Caco-2 (cell line): Measurements from ENCODE around the gene CC2D2A. TPM values are rescaled to one million over a fixed set of nuclear protein-coding genes. Genes with fewer than 3 reads are reported as not detected.

Experiments used
- BruUV-seq: library from RNA; stranded (reverse); fragments of 400-500 nt; replicated peaks from 2 replicates; lab custom pipeline; 2021; lab: Mats Ljungman, UMichigan
- CTCF ChIA-PET: fragments of 300-600 bp; sonication (Branson Sonifier 250); formaldehyde crosslinking; loops from one replicate; lab custom pipeline; 2022; ENCODE audit warnings: antibody characterized with exemption; lab: Charles Lee
- POLR2A ChIA-PET: fragments of 300-600 bp; sonication (Branson Sonifier 250); formaldehyde crosslinking; loops from one replicate; lab custom pipeline; 2022; ENCODE audit warnings: antibody characterized with exemption; lab: Charles Lee
- DNase-seq, 2 experiments: peaks; one replicate each; pipeline versions ENCODE4 v3.0.0 to v3.0.0-alpha.2; 2020 to 2022
- H3K27me3 ChIP-seq: replicated peaks from 2 replicates; pipeline ENCODE4 v1.6.0; 2011; ENCODE audit warnings: low read length; ENCODE audit not compliant: control insufficient read depth, insufficient read depth
- H3K36me3 ChIP-seq: 2 replicates; pipeline ENCODE4 v1.5.1; 2011; ENCODE audit warnings: low read length; ENCODE audit not compliant: control insufficient read depth, insufficient read depth
- H3K4me1 ChIP-seq: fragments of 250-450 bp; sonication (Bioruptor Pico); 2 replicates; pipeline ENCODE4 v1.5.1; 2020; ENCODE audit warnings: mild to moderate bottlenecking
- H3K4me3 ChIP-seq: 2 replicates; pipeline ENCODE4 v1.5.1; 2011; ENCODE audit warnings: low read depth, mild to moderate bottlenecking, control low read depth, low read length
- H3K9me3 ChIP-seq: fragments of 250-450 bp; sonication (Bioruptor Pico); 2 replicates; pipeline ENCODE4 v1.5.1; 2020; ENCODE audit warnings: mild to moderate bottlenecking, moderate library complexity
- H3K27ac Mint-ChIP-seq: one replicate; pipeline ENCODE4 v1.8.0; 2022; ENCODE audit warnings: mixed read lengths; ENCODE audit not compliant: unreplicated experiment
- H3K27me3 Mint-ChIP-seq: one replicate; pipeline ENCODE4 v1.8.0; 2022; ENCODE audit warnings: mixed read lengths; ENCODE audit not compliant: insufficient read depth, unreplicated experiment
- H3K36me3 Mint-ChIP-seq: one replicate; pipeline ENCODE4 v1.8.0; 2022; ENCODE audit warnings: mild to moderate bottlenecking, mixed read lengths; ENCODE audit not compliant: insufficient read depth, unreplicated experiment
- H3K4me1 Mint-ChIP-seq: one replicate; pipeline ENCODE4 v1.8.0; 2022; ENCODE audit warnings: low read depth, mixed read lengths; ENCODE audit not compliant: unreplicated experiment
- H3K4me3 Mint-ChIP-seq: one replicate; pipeline ENCODE4 v1.8.0; 2022; ENCODE audit warnings: mild to moderate bottlenecking, moderate library complexity, mixed read lengths; ENCODE audit not compliant: unreplicated experiment
- H3K9me3 Mint-ChIP-seq: one replicate; pipeline ENCODE4 v1.8.0; 2022; ENCODE audit warnings: mixed read lengths; ENCODE audit not compliant: unreplicated experiment
- CTCF ChIP-seq, 2 experiments: fragments of 200-600 bp in 1 of 2; IDR thresholded peaks; 1 replicate in 1 of 2; 2 replicates in 1 of 2; pipeline versions ENCODE4 v1.5.1 to v1.8.0; 2011 to 2022; ENCODE audit warnings: antibody characterized with exemption in 1 of 2, control low read depth in 1 of 2, inconsistent platforms in 1 of 2, low read depth in 1 of 2, low read length in 1 of 2, mild to moderate bottlenecking in 1 of 2, moderate library complexity in 1 of 2; ENCODE audit not compliant: insufficient read depth in 1 of 2, severe bottlenecking in 1 of 2, unreplicated experiment in 1 of 2
- intact Hi-C: fragments of 100-400 bp; cut with micrococcal nuclease; formaldehyde crosslinking; loops from one replicate; pipeline ENCODE4 v1.10.0; 2022; ENCODE audit not compliant: unreplicated experiment
- total RNA-seq: library from RNA; stranded (reverse); gene quantifications from 2 replicates; pipeline ENCODE4 v1.2.3, GENCODE V29; 2022

CC2D2A gene
- total RNA-seq, 1 experiment from 2014 or later = 12.3 TPM

- Mint-ChIP-seq H3K9me3 (no peaks in the 10 kb centered on the region), H3K27me3 (peaks cover 13% of the 10 kb centered on the region), H3K27ac (no peak overlapping the region), H3K36me3 (no peaks in the 10 kb centered on the region), H3K4me3 (no peak overlapping the region), H3K4me1 (no peaks in the 10 kb centered on the region)
- no peak for TF ChIP-seq CTCF (IDR thresholded peaks at IDR 0.05; ENCODE audit: insufficient read depth in 1 of 2, low read depth in 1 of 2, low read length in 1 of 2, severe bottlenecking in 1 of 2, unreplicated experiment in 1 of 2)
- Histone ChIP-seq H3K4me3 (no peak overlapping the region), H3K4me1 (no peaks in the 10 kb centered on the region), H3K27me3 (no peaks in the 10 kb centered on the region), H3K36me3 (no peaks in the 10 kb centered on the region), H3K9me3 (no peaks in the 10 kb centered on the region)
- CTCF ChIA-PET = no interaction called here
- no TSS peak for BruUV-seq
- intact Hi-C loops = no loop called here
- POLR2A ChIA-PET = no interaction called here
- no peak for DNase-seq
Observed at GRCh38 chr4:15436513-15436912, 33.2 kb upstream of the CC2D2A start.

- intact Hi-C loops = no loop called here
- no peaks in the 10 kb centered on the region for H3K9me3 Mint-ChIP-seq
- H3K4me3 Mint-ChIP-seq = no peak overlapping the region
- no peaks in the 10 kb centered on the region for H3K36me3 Mint-ChIP-seq
- Histone ChIP-seq H3K36me3 (no peaks in the 10 kb centered on the region), H3K4me3 (no peak overlapping the region), H3K4me1 (no peaks in the 10 kb centered on the region), H3K27me3 (no peaks in the 10 kb centered on the region), H3K9me3 (no peaks in the 10 kb centered on the region)
- DNase-seq = no peak
- no TSS peak for BruUV-seq
- ChIA-PET POLR2A (no interaction called here), CTCF (no interaction called here)
- no peaks in the 10 kb centered on the region for H3K4me1 Mint-ChIP-seq
- H3K27ac Mint-ChIP-seq = no peak overlapping the region
- TF ChIP-seq CTCF (IDR thresholded peaks at IDR 0.05; ENCODE audit: insufficient read depth in 1 of 2, low read depth in 1 of 2, low read length in 1 of 2, severe bottlenecking in 1 of 2, unreplicated experiment in 1 of 2) = no peak
- peaks cover 9% of the 10 kb centered on the region for H3K27me3 Mint-ChIP-seq
Observed at GRCh38 chr4:15438939-15439524, 30.6 kb upstream of the CC2D2A start.

- H3K27ac Mint-ChIP-seq = no peak overlapping the region
- no peak overlapping the region for H3K4me3 Mint-ChIP-seq
- peaks cover 6% of the 10 kb centered on the region for H3K27me3 Mint-ChIP-seq
- intact Hi-C loops = no loop called here
- ChIA-PET POLR2A (no interaction called here), CTCF (no interaction called here)
- DNase-seq = no peak
- no peaks in the 10 kb centered on the region for H3K9me3 Mint-ChIP-seq
- no TSS peak for BruUV-seq
- Histone ChIP-seq H3K36me3 (no peaks in the 10 kb centered on the region), H3K27me3 (no peaks in the 10 kb centered on the region), H3K9me3 (no peaks in the 10 kb centered on the region), H3K4me1 (no peaks in the 10 kb centered on the region), H3K4me3 (no peak overlapping the region)
- no peaks in the 10 kb centered on the region for H3K4me1 Mint-ChIP-seq
- no peak for TF ChIP-seq CTCF (IDR thresholded peaks at IDR 0.05; ENCODE audit: insufficient read depth in 1 of 2, low read depth in 1 of 2, low read length in 1 of 2, severe bottlenecking in 1 of 2, unreplicated experiment in 1 of 2)
- no peaks in the 10 kb centered on the region for H3K36me3 Mint-ChIP-seq
Observed at GRCh38 chr4:15443371-15444160, 26.1 kb upstream of the CC2D2A start.
